Measurements from ENCODE around the gene TMEM145.

TMEM145 gene

GRCh38 chr19:42333018-42333417, 19.9 kb downstream of the TMEM145 start:
- Histone ChIP-seq H3K4me3 (ENCODE audit: low read depth, low read length, poor library complexity, severe bottlenecking) (no peak overlapping the region), H3K27me3 (ENCODE audit: insufficient read depth, low read length) (no peaks in the 10 kb centered on the region), H3K4me1 (ENCODE audit: insufficient read depth, low read length, severe bottlenecking) (peaks cover 4% of the 10 kb centered on the region), H3K36me3 (ENCODE audit: insufficient read depth, low read length) (peaks cover 6% of the 10 kb centered on the region), H4K20me1 (ENCODE audit: insufficient read depth, low read length) (no peaks in the 10 kb centered on the region), H3K27ac (ENCODE audit: low read depth, low read length, poor library complexity, severe bottlenecking) (no peak overlapping the region), H3K9me2 (ENCODE audit: low read depth, low read length) (no peaks in the 10 kb centered on the region), H3K4me2 (ENCODE audit: low read length) (no peak overlapping the region), H3F3A (ENCODE audit: insufficient read depth, low read length) (no peaks in the 10 kb centered on the region), H3K9me3 (ENCODE audit: low read length) (no peaks in the 10 kb centered on the region), H3K9ac (ENCODE audit: low read length) (no peak overlapping the region), H2AFZ (ENCODE audit: low read length) (no peak overlapping the region), H3K79me2 (ENCODE audit: insufficient read depth, low read length) (no peaks in the 10 kb centered on the region)
- TF ChIP-seq CTCF (IDR thresholded peaks at IDR 0.05; ENCODE audit: low read length) = no peak
- no peak for TF ChIP-seq EZH2 (IDR thresholded peaks at IDR 0.05; ENCODE audit: borderline replicate concordance, low read length)

- Histone ChIP-seq H2AFZ (ENCODE audit: low read length) (no peak overlapping the region), H3K9me3 (ENCODE audit: low read length) (no peaks in the 10 kb centered on the region), H4K20me1 (ENCODE audit: insufficient read depth, low read length) (no peaks in the 10 kb centered on the region), H3K4me1 (ENCODE audit: insufficient read depth, low read length, severe bottlenecking) (no peaks in the 10 kb centered on the region), H3K27ac (ENCODE audit: low read depth, low read length, poor library complexity, severe bottlenecking) (no peak overlapping the region), H3K4me2 (ENCODE audit: low read length) (no peak overlapping the region), H3K9me2 (ENCODE audit: low read depth, low read length) (no peaks in the 10 kb centered on the region), H3K4me3 (ENCODE audit: low read depth, low read length, poor library complexity, severe bottlenecking) (no peak overlapping the region), H3K79me2 (ENCODE audit: insufficient read depth, low read length) (no peaks in the 10 kb centered on the region), H3K9ac (ENCODE audit: low read length) (no peak overlapping the region), H3K27me3 (ENCODE audit: insufficient read depth, low read length) (no peaks in the 10 kb centered on the region), H3F3A (ENCODE audit: insufficient read depth, low read length) (no peaks in the 10 kb centered on the region), H3K36me3 (ENCODE audit: insufficient read depth, low read length) (peaks cover 6% of the 10 kb centered on the region)
- TF ChIP-seq CTCF (IDR thresholded peaks at IDR 0.05; ENCODE audit: low read length) = no peak
- no peak for TF ChIP-seq EZH2 (IDR thresholded peaks at IDR 0.05; ENCODE audit: borderline replicate concordance, low read length)
Measured at GRCh38 chr19:42333975-42334696, 21.0 kb downstream of the TMEM145 start.

- H3K9me3 ChIP-seq (ENCODE audit: low read length) = no peaks in the 10 kb centered on the region
- H3F3A ChIP-seq (ENCODE audit: insufficient read depth, low read length) = no peaks in the 10 kb centered on the region
- H3K27me3 ChIP-seq (ENCODE audit: insufficient read depth, low read length) = no peaks in the 10 kb centered on the region
- H3K4me2 ChIP-seq (ENCODE audit: low read length) = no peak overlapping the region
- H3K9me2 ChIP-seq (ENCODE audit: low read depth, low read length) = no peaks in the 10 kb centered on the region
- H2AFZ ChIP-seq (ENCODE audit: low read length) = no peak overlapping the region
- H3K9ac ChIP-seq (ENCODE audit: low read length) = no peak overlapping the region
- H3K79me2 ChIP-seq (ENCODE audit: insufficient read depth, low read length) = no peaks in the 10 kb centered on the region
- no peak overlapping the region for H3K4me3 ChIP-seq (ENCODE audit: low read depth, low read length, poor library complexity, severe bottlenecking)
- H3K27ac ChIP-seq (ENCODE audit: low read depth, low read length, poor library complexity, severe bottlenecking) = no peak overlapping the region
- TF ChIP-seq EZH2 (IDR thresholded peaks at IDR 0.05; ENCODE audit: borderline replicate concordance, low read length) (no peak), CTCF (IDR thresholded peaks at IDR 0.05; ENCODE audit: low read length) (no peak)
- no peaks in the 10 kb centered on the region for H4K20me1 ChIP-seq (ENCODE audit: insufficient read depth, low read length)
- peaks cover 6% of the 10 kb centered on the region for H3K36me3 ChIP-seq (ENCODE audit: insufficient read depth, low read length)
- H3K4me1 ChIP-seq (ENCODE audit: insufficient read depth, low read length, severe bottlenecking) = no peaks in the 10 kb centered on the region
Measured at GRCh38 chr19:42334697-42335373, 21.7 kb downstream of the TMEM145 start.

Measured in OCI-LY1 (cell line).